Retina (tissue), 1 donor: ENCODE data around the gene KIAA1143.

Source experiments
- DNase-seq: peaks from one replicate; pipeline ENCODE4 v3.0.0-alpha.2; 2016

The KIAA1143 gene

DNA sequence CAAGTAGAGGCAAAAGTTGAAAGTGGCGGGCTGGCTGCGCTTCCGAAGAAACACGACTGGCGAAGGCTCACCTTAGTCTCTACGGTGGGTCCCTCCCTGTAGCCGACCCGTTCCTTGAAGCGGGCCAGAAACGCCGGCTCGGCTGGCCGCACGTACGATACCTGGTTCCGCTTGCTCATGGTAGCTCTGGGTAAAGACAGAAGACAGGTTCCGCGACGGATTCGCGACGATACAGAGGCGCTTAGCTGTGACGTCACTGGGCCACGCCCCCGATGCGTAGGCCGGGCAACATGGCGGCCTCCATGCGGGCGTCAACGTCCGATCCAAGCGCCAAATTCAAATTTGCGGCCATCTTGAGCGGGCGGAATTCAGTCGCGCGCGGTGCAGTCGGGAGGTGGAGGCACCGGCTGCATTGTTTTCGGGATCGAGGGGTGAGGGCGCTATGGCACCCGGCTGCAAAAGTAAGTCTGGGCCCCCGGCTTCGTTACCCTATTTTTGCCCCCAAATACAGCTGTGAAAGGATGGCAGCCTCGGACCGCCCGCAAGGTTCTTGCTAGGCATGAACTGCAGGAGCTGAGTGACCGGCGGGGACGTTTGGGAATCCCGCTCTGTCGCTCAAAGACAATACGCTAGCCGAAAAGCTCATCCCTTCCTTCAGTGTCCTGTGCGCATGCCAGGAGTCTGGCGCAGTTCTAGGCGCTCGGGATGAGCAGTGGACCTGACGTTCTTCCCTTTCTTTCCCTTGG, at the start of gene KIAA1143, which contains the start of gene KIF15:
Gene KIAA1143, minus strand, starts transcription at position 196 of the 746 bp plus-strand sequence. Its CDS starts 17 bp downstream, at position 179.
Gene KIF15, plus strand, starts transcription at position 371 of the 746 bp plus-strand sequence. Its CDS starts 72 bp downstream, at position 443.
- DNase-seq, result peak; percentile 97

DNA sequence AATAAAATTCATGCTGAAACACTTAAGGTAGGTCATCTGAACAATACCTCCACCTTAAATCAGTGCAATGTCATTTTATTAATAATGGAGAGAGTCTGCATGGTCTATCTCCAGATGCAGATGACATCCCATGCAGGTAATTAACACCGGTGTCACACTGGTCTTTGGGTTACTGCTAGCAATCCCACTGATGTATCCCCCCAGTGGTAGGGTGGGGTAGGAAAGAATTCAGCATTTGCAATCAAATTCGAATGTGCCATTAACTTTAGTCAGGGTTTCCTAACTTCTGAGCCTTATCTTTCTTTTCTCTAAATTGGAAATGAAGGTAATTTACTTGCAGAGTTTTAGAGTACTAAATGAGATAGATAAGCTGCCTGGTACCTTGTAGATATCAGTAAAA, 44.5 kb upstream of the KIAA1143 start:
- DNase-seq, result no peak

- DNase-seq, result no peak
These were observed 41.9 kb upstream of the KIAA1143 start for GRCh38 chr3:44803298-44803697.

DNA sequence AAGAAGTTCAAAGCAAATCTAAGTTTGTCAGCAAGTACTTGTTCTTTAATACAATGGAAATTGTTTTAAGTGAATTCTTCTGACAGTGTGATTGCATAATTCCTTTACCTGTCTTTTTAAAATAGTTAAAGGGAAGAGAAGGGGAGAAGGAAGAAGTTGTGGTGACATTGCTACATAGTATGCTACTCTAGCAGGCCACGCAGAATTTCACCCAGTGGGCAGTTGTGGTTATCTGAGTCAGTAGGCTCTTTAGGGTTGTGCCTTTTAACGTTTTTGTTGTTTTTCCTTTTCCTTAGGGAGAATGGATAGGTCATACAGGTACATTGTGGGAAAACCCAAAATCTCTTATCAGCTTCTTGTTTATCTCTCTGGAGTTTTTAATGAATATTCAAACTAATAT, 40.6 kb upstream of the KIAA1143 start:
- no peak for DNase-seq

DNA sequence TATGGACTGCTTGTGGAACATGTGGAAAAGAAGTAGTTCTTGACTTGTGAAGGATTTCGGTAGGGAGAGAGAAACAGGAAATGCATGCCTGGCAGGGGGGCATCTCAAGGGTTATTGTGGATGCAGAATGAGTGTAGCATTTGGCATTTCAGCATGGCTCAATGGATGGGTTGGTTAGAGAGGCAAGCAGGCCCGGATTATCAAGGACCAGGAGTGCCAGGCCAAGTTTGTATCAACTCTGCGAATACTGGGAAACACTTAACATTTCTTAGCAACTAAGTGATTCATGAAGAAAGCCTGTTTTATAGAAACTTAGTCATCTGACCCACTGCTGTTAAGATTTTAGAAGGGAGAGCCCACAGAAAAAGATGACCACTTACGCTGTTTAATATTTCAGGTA, 33.8 kb upstream of the KIAA1143 start:
- DNase-seq, result no peak

DNA sequence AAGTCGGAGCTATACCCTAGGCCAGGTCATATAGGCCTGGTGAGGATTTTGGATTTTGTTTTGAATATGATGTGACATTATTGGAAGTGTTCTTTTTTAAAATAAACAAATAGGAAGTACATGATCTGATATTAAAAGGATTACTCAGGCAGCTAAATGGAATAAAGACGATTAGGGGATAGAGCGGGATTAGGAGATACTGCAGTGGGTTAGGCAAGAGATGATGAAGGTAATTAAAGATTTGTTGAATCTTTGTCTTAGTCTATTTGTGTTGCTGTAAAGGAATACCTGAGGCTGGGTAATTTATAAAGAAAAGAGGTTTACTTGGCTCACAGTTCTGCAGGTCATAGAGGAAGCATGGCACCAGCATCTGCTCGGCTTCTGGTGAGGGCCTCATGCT, 21.5 kb upstream of the KIAA1143 start:
- DNase-seq, result no peak

DNA sequence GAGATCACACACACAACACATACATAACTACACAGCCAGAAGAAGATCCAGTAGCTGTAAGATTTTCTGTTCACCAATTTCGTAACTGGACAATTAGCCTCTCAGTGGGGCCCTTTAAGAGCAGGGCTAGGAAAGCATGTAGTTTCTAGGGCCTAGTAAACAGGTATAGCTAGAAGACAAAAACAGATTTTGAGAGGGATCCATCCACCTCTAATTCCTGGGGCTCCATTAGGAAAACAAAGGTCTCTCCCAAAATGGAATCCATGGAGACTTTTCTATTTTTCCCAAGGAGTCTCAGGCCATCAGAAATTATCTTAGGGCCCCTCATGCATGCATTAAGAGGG, 10.7 kb upstream of the KIAA1143 start:
- DNase-seq, result no peak

DNA sequence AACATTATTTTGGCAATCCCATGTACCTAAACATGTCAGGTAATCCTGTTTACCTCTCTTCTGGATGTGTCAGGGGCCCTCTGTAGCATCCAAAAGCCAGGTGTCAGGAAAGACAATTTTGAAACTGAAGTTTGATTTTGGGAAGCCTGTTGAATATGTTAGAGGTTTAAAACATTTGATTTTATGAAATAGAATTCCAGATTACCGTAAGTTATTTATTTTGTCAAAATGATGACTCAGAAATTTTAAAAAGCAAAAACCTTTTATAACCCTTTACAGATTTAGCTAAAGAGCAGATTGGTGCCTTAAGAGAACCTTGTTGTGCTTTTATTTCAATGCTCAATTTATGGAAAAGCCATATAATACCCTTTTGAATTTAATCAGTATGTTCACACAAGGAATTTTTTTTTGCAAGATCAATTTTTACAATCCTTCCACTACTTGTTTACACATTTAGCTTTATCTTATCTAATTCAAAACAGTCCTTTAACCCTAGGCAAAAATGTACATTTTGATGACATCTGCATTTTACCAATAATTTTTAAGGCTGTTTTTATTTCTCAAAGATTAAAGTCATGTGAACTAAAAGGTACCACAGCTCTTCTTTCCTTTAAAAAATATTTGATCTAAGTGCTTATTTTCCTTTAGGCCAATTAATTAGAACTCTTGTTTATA, 10.1 kb upstream of the KIAA1143 start:
- no peak for DNase-seq

- no peak for DNase-seq
These were observed 2.8 kb upstream of the KIAA1143 start for GRCh38 chr3:44764248-44764647.

DNA sequence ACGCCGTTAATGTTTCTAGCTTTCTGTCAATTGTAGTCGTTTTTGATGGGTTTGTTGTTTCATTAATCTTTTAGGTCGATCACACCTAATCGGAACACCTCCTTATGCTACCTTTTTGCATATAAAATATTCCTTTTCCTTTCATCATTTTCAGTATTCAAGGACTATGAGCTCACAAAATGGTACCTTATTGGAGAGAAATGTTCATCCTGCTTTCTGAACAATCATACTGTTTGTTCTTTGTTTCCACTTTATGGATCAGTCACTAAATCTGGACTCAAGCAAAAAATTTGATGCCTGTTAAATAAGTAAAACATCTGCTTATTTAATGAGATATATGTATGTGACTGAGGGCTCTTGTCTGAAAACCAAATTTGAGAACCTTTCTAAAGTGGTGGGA, 1.3 kb upstream of the KIAA1143 start:
- no peak for DNase-seq

DNA sequence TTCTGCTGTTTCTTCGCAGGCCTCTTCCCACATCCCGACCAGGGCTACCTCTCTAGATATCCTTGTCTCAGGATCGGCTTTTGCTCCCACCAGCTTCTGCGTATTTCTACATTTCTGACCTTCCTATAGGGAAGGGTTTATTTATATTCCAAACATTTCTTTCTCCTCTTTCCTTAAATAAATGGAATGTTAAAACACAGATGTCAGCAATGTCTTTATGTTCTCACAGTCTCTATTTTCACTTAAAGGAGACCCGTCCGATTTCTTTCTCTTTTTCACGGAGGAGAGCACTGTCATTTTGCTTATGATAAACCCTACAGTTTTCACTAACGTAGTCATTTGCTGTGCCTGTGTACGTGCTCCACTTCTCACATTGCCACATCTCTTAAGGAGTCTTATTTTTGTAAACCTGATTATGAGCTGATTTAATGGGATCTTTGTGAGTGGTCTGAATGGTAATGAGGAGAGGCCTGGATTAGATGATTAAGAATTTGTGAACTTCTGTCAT, 805 bp upstream of the KIAA1143 start:
- no peak for DNase-seq

DNA sequence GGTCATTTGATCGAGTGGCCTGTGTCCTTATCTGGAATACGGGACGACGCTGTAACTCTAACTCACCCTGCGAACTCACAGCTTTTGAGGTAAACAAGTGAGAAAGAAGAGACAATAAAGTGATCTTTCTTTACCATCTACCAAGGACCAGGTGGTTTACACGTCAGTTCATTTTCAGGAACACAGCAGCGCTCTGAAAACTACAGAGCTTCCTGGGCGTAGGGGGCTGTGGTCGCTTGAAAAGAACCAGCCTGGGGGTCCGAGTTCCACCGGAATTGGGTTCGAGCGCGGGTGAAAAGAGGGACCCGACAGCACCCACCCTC, 357 bp downstream of the KIAA1143 start:
- DNase-seq, result no peak

GRCh38 chr3:44734646-44735168, 26.7 kb downstream of the KIAA1143 start:
- DNase-seq, result no peak

- peak; percentile 96 for DNase-seq
These were observed 32.0 kb downstream of the KIAA1143 start, which contains the start of gene ZNF501 for GRCh38 chr3:44729384-44729910. Gene ZNF501, plus strand, starts transcription at chr3:44729635. Its CDS starts 4,787 bp downstream, at chr3:44734422.

DNA sequence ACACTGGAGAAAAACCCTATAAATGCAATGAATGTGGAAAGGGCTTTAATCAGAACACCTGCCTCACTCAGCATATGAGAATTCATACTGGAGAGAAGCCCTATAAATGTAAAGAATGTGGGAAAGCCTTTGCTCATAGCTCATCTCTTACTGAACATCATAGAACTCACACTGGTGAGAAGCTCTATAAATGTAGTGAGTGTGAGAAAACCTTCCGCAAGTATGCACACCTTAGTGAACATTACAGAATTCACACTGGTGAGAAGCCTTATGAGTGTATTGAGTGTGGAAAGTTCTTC, 39.4 kb downstream of the KIAA1143 start:
- DNase-seq, result no peak

GRCh38 chr3:44721231-44722102, 40.0 kb downstream of the KIAA1143 start:
- DNase-seq, result no peak

- peak; percentile 92 for DNase-seq
These were observed 48.9 kb downstream of the KIAA1143 start, which contains the start of gene ZNF502 for GRCh38 chr3:44712455-44713075. Gene ZNF502, plus strand, starts transcription at chr3:44712660. Its CDS starts 7,602 bp downstream, at chr3:44720262.
